Effector memory CD4-positive, alpha-beta T cell (primary cell): ENCODE results near the gene AKR1C8.
"Not testable (repeated sequence)": the region's sequence is repeated elsewhere in the genome, so short reads cannot be mapped to it uniquely, and the experiment has no call there.

Source experiments
- DNase-seq, 3 donors: peaks; one replicate each; pipeline ENCODE4 v3.0.0-alpha.2; 2020
- H3K27ac ChIP-seq: 2 replicates; pipeline ENCODE4 v1.7.0; 2013; ENCODE audit warnings: mild to moderate bottlenecking, low read length, moderate library complexity; ENCODE audit not compliant: insufficient read depth, poor library complexity, severe bottlenecking
- H3K27me3 ChIP-seq: replicated peaks from 2 replicates; pipeline ENCODE4 v1.7.0; 2013; ENCODE audit warnings: mild to moderate bottlenecking, low read length; ENCODE audit not compliant: insufficient read depth, control insufficient read depth, poor library complexity, severe bottlenecking
- H3K36me3 ChIP-seq: 2 replicates; pipeline ENCODE4 v1.7.0; 2013; ENCODE audit warnings: mild to moderate bottlenecking, low read length, moderate library complexity; ENCODE audit not compliant: control insufficient read depth, insufficient read depth
- H3K4me1 ChIP-seq: 2 replicates; pipeline ENCODE4 v1.7.0; 2013; ENCODE audit warnings: low read length, mild to moderate bottlenecking; ENCODE audit not compliant: control insufficient read depth, insufficient read depth, poor library complexity, severe bottlenecking
- H3K4me3 ChIP-seq: 2 replicates; pipeline ENCODE4 v1.7.0; 2013; ENCODE audit warnings: low read length, low read depth, mild to moderate bottlenecking; ENCODE audit not compliant: insufficient read depth, poor library complexity, severe bottlenecking
- H3K9me3 ChIP-seq: 2 replicates; pipeline ENCODE4 v1.7.0; 2013; ENCODE audit warnings: mild to moderate bottlenecking, low read length, moderate library complexity; ENCODE audit not compliant: control insufficient read depth

Gene AKR1C8

DNA sequence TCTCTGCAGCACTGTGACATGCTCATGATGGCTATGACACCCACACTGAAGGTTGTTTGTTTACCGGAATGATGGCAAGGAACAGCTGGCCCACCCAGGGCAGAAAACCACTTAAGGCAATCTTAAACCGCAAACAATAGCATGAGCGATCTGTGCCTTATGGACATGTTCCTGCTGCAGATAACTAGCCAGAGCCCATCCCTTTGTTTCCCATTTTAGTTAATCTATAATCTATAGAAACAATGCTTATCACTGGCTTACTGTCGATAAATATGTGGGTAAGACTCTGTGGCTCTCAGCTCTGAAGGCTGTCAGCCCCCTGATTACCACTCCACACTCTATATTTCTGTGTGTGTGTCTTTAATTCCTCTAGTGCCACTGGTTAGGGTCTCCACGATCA lies 65.0 kb downstream of the AKR1C8 start:
- not testable (repeated sequence) for H3K4me1 ChIP-seq, H3K27ac ChIP-seq, DNase-seq, H3K27me3 ChIP-seq, H3K9me3 ChIP-seq, H3K4me3 ChIP-seq, H3K36me3 ChIP-seq

DNA sequence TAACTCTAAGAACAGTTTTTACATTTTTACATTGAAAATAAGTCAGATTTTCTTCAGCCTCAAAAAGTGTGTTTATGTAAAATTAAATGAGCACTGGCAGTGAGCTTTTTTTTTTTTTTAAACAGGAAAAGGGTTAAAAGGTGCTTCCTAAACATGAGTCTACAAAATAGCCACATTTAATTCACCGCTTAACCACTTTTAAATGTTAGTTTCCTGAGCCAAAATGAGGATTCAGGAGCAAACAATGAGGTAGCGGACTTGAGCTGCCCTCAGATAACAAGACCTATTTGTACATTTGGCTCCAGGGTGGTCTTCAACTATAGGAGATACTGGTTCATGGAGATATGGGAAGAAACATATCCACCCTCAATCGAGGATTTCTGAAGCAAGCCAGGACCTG lies 67.9 kb downstream of the AKR1C8 start:
- no peaks in the 10 kb centered on the region for H3K36me3 ChIP-seq
- no peak for DNase-seq
- no peaks in the 10 kb centered on the region for H3K9me3 ChIP-seq
- H3K4me3 ChIP-seq = no peak overlapping the region
- no peak overlapping the region for H3K27ac ChIP-seq
- no peaks in the 10 kb centered on the region for H3K27me3 ChIP-seq
- no peaks in the 10 kb centered on the region for H3K4me1 ChIP-seq

DNA sequence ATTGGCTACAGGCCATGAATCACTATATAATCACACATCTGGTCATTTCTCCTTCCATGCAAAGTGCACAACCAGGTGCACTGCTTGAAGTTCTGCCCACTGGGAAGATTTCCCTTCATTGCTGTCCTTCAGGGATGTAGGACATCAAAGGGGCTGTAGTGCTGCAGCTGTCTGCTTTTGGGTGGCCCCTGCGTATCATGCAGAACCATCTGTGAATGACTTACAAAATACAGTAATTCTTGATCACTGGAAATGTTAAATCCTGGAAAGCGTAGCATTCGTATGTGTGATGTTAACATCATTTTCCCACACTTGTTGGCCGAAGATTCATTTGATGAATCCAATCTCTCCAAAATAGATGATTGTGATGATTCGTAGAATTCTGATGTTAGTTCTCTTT lies 68.3 kb downstream of the AKR1C8 start:
- H3K36me3 ChIP-seq = no peaks in the 10 kb centered on the region
- H3K9me3 ChIP-seq = no peaks in the 10 kb centered on the region
- no peaks in the 10 kb centered on the region for H3K4me1 ChIP-seq
- no peak for DNase-seq
- H3K27ac ChIP-seq = no peak overlapping the region
- H3K4me3 ChIP-seq = no peak overlapping the region
- H3K27me3 ChIP-seq = no peaks in the 10 kb centered on the region

DNA sequence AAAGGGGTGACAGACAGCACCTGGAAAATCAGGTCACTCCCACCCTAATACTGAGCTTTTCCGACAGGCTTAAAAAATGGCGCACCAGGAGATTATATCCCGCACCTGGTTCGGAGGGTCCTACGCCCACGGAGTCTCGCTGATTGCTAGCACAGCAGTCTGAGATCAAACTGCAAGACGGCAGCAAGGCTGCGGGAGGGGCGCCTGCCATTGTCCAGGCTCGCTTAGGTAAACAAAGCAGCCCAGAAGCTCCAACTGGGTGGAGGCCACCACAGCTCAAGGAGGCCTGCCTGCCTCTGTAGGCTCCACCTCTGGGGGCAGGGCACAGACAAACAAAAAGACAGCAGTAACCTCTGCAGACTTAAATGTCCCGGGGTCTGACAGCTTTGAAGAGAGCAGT lies 75.1 kb downstream of the AKR1C8 start:
- not testable (repeated sequence) for H3K4me1 ChIP-seq, H3K27me3 ChIP-seq, H3K27ac ChIP-seq, H3K9me3 ChIP-seq, H3K4me3 ChIP-seq, DNase-seq, H3K36me3 ChIP-seq

DNA sequence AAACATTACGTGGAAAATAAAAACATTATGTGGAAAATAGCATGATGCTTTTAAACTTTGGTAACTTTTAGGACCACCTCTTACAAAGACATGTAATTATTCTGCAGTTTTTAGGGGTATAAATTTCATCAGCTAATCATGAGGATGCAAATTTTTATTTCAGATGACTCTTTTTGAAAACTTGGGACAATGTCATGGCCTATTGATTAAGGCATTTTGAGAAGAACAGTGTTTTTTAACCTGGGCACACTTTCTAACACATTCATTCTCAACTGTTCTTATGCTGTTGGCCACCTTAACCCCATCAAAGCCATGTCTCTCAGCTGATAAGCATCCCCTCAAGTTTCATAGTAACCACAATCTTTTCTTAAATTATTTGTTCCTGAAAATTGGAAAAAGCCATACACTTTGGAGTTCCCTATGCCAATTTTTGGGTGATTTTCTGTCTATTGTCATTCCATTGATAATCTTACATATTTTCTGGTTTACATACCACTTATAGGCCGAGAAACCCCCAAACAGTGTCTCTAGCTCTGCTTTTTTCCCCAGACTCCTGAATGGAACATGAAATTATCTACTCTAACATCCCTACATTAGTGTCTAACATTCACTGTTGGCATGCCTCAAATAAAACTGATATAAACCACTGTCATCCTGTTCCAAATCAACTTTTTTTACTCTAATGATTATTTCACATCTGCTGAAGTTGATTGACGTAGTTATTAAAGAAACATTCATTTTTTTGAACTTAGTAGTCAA lies 76.1 kb downstream of the AKR1C8 start:
- H3K27me3 ChIP-seq = no peaks in the 10 kb centered on the region
- no peaks in the 10 kb centered on the region for H3K4me1 ChIP-seq
- no peaks in the 10 kb centered on the region for H3K9me3 ChIP-seq
- no peak for DNase-seq
- no peaks in the 10 kb centered on the region for H3K36me3 ChIP-seq
- H3K4me3 ChIP-seq = no peak overlapping the region
- H3K27ac ChIP-seq = no peak overlapping the region

DNA sequence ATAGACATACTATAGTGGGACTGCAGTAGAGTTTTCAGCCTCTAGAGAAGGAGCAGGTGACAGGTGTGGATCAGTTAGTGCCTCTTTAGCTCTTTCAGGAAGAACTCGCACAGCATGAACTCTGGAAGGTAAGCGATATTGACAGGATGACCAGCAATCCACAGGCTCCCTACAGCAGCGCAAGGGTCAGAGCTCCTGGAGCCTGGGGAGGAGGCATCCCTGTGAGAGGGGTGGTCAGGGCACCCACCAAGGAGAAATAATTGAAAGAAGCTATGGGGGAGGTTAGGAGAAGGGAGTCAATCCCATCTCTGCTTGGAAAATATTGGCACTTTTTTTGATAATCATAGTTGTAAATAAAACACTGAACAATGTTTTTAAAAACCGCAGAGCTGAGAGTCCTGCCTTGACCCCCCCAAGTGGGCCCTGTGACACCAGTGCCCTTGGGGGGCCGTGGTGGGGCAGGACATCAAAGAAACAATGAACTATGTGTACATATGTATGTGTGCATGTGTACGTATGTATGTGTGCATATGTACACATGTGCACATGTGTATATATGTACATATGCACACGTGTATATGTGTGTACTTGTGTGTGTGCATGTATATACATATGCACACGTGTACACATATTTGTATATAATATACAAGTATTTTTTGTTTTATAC lies 77.0 kb downstream of the AKR1C8 start:
- Histone ChIP-seq H3K36me3 (no peaks in the 10 kb centered on the region), H3K4me1 (no peaks in the 10 kb centered on the region), H3K27me3 (no peaks in the 10 kb centered on the region), H3K9me3 (no peaks in the 10 kb centered on the region), H3K27ac (no peak overlapping the region), H3K4me3 (no peak overlapping the region)
- DNase-seq = no peak

DNA sequence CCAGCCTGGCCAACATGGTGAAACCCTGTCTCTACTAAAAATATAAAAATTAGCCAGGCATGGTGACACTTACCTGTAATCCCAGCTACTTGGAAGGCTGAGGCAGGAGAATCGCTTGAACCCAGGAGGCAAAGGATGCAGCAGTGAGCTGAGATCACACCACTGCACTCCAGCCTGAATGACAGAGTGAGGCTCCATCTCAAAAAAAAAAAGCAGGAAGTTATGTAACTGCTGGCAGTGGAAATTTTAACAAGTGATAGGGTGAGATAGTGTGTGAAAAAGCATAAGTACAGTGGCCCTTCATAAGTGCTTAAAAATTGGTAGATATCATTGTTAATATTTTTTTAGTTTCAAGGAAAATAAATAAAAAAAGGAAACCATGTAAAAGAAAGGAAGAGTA lies 78.4 kb downstream of the AKR1C8 start:
- H3K9me3 ChIP-seq = no peaks in the 10 kb centered on the region
- H3K36me3 ChIP-seq = no peaks in the 10 kb centered on the region
- H3K27me3 ChIP-seq = no peaks in the 10 kb centered on the region
- H3K4me3 ChIP-seq = no peak overlapping the region
- no peak overlapping the region for H3K27ac ChIP-seq
- no peaks in the 10 kb centered on the region for H3K4me1 ChIP-seq
- no peak for DNase-seq

DNA sequence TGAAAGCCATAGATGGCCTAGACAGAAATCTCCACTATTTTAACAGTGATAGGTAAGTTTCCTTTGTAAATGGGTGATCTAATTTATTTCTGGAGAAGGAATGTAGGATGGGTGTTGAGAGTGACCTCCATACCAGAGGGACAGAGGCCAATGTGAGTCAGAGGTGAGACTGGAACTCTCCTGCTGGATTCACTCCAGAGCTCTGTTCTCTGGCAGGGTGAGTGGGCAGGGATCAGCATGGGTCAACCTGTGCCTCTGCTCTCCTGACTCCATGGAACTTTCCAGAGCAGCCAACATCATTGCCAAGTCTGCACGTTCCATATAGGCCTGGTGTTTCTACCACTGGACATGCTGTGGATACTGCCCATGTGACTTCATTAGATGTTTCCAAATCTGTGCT lies 79.3 kb downstream of the AKR1C8 start:
- Histone ChIP-seq H3K27me3 (no peaks in the 10 kb centered on the region), H3K4me1 (no peaks in the 10 kb centered on the region), H3K36me3 (no peaks in the 10 kb centered on the region), H3K9me3 (no peaks in the 10 kb centered on the region), H3K27ac (no peak overlapping the region), H3K4me3 (no peak overlapping the region)
- no peak for DNase-seq
